ENCODE results near the gene REELD1. TPM values are rescaled to one million over a fixed set of nuclear protein-coding genes. Genes with fewer than 3 reads are reported as not detected.

Gene REELD1
- polyA plus RNA-seq, 3 donors = 0.10 to 1.3 (median 0.24) TPM

GRCh38 chr4:146211440-146211839 lies 2.9 kb upstream of the REELD1 start:
- no peak overlapping the region for H3K27ac ChIP-seq (ENCODE audit: low read depth, low read length)
- WGBS, 3 donors = 65 to 77% (median 74%) methylated on average over 7 of the region's 7 CpGs

GRCh38 chr4:146212781-146213180 lies 1.6 kb upstream of the REELD1 start:
- H3K27ac ChIP-seq (ENCODE audit: low read depth, low read length) = no peak overlapping the region
- WGBS, 3 donors = 84 to 94% (median 92%) methylated on average over 9 of the region's 9 CpGs

- WGBS, 3 donors = 79 to 84% (median 80%) methylated on average over 8 of the region's 8 CpGs
- H3K27ac ChIP-seq (ENCODE audit: low read depth, low read length) = no peak overlapping the region
Observed at GRCh38 chr4:146222313-146222712, 8.0 kb downstream of the REELD1 start.

GRCh38 chr4:146224326-146224966 lies 10.1 kb downstream of the REELD1 start:
- 44 to 56% (median 49%) methylated on average over 8 of the region's 8 CpGs for WGBS, 3 donors
- no peak overlapping the region for H3K27ac ChIP-seq (ENCODE audit: low read depth, low read length)

- H3K27ac ChIP-seq (ENCODE audit: low read depth, low read length) = no peak overlapping the region
Observed at GRCh38 chr4:146229406-146229805, 15.1 kb downstream of the REELD1 start.

GRCh38 chr4:146232131-146232722 lies 17.9 kb downstream of the REELD1 start:
- no peak overlapping the region for H3K27ac ChIP-seq (ENCODE audit: low read depth, low read length)
- WGBS, 3 donors = 54 to 91% (median 62%) methylated on average over 1 of the region's 1 CpG

GRCh38 chr4:146235654-146236177 lies 21.4 kb downstream of the REELD1 start:
- H3K27ac ChIP-seq (ENCODE audit: low read depth, low read length) = no peak overlapping the region
- WGBS, 3 donors = 32 to 77% (median 38%) methylated on average over 8 of the region's 8 CpGs

- no peak overlapping the region for H3K27ac ChIP-seq (ENCODE audit: low read depth, low read length)
- WGBS, 3 donors = 52 to 76% (median 60%) methylated on average over 5 of the region's 5 CpGs
Observed at GRCh38 chr4:146236216-146236615, 21.9 kb downstream of the REELD1 start.

- H3K27ac ChIP-seq (ENCODE audit: low read depth, low read length) = no peak overlapping the region
- WGBS, 3 donors = 69 to 82% (median 81%) methylated on average over 6 of the region's 6 CpGs
Observed at GRCh38 chr4:146237092-146237491, 22.8 kb downstream of the REELD1 start.

- H3K27ac ChIP-seq (ENCODE audit: low read depth, low read length) = no peak overlapping the region
- 70 to 89% (median 77%) methylated on average over 3 of the region's 3 CpGs for WGBS, 3 donors
Observed at GRCh38 chr4:146238107-146238506, 23.8 kb downstream of the REELD1 start.

GRCh38 chr4:146243141-146243882 lies 29.0 kb downstream of the REELD1 start:
- 50 to 58% (median 52%) methylated on average over 22 to 24 of the region's 24 CpGs for WGBS, 3 donors
- H3K27ac ChIP-seq (ENCODE audit: low read depth, low read length) = no peak overlapping the region

GRCh38 chr4:146243883-146244277 lies 29.5 kb downstream of the REELD1 start:
- WGBS, 3 donors = 81 to 86% (median 86%) methylated on average over 17 of the region's 17 CpGs
- no peak overlapping the region for H3K27ac ChIP-seq (ENCODE audit: low read depth, low read length)

- H3K27ac ChIP-seq (ENCODE audit: low read depth, low read length) = no peak overlapping the region
- 79 to 84% (median 83%) methylated on average over 9 of the region's 9 CpGs for WGBS, 3 donors
Observed at GRCh38 chr4:146244496-146244895, 30.2 kb downstream of the REELD1 start.

GRCh38 chr4:146245246-146245645 lies 30.9 kb downstream of the REELD1 start:
- H3K27ac ChIP-seq (ENCODE audit: low read depth, low read length) = no peak overlapping the region
- 24 to 61% (median 57%) methylated on average over 3 of the region's 3 CpGs for WGBS, 3 donors

- 37 to 48% (median 42%) methylated on average over 4 of the region's 4 CpGs for WGBS, 3 donors
- no peak overlapping the region for H3K27ac ChIP-seq (ENCODE audit: low read depth, low read length)
Observed at GRCh38 chr4:146245850-146246249, 31.5 kb downstream of the REELD1 start.

GRCh38 chr4:146246381-146246780 lies 32.0 kb downstream of the REELD1 start:
- 71 to 82% (median 79%) methylated on average over 6 of the region's 6 CpGs for WGBS, 3 donors
- no peak overlapping the region for H3K27ac ChIP-seq (ENCODE audit: low read depth, low read length)

- H3K27ac ChIP-seq (ENCODE audit: low read depth, low read length) = no peak overlapping the region
- WGBS, 3 donors = 49 to 69% (median 69%) methylated on average over 2 of the region's 2 CpGs
Observed at GRCh38 chr4:146247356-146247755, 33.0 kb downstream of the REELD1 start.

- no peak overlapping the region for H3K27ac ChIP-seq (ENCODE audit: low read depth, low read length)
- WGBS, 3 donors = 59 to 91% (median 89%) methylated on average over 5 of the region's 5 CpGs
Observed at GRCh38 chr4:146252969-146253611, 38.8 kb downstream of the REELD1 start.

GRCh38 chr4:146255463-146255862 lies 41.1 kb downstream of the REELD1 start:
- H3K27ac ChIP-seq (ENCODE audit: low read depth, low read length) = no peak overlapping the region
- 72 to 96% (median 80%) methylated on average over 1 of the region's 1 CpG for WGBS, 3 donors
